Urinary bladder (tissue), 4 donors: ENCODE results near the gene DCDC2C. TPM values are rescaled to one million over a fixed set of nuclear protein-coding genes. Genes with fewer than 3 reads are reported as not detected.
A peak's percentile ranks its signal among the peaks of the same experiment; 100 is the strongest.

ENCODE experiments used
- DNase-seq: peaks from one replicate; pipeline ENCODE4 v3.0.0-alpha.2; 2015; ENCODE audit errors: extremely low spot score
- H3K27ac ChIP-seq: one replicate; pipeline ENCODE4 v1.5.1; 2013; ENCODE audit warnings: low read depth, mild to moderate bottlenecking, moderate library complexity
- H3K36me3 ChIP-seq: one replicate; pipeline ENCODE4 v1.6.1; 2013; ENCODE audit warnings: mild to moderate bottlenecking, moderate library complexity; ENCODE audit not compliant: insufficient read depth
- H3K4me1 ChIP-seq: one replicate; pipeline ENCODE4 v1.6.1; 2013; ENCODE audit warnings: mild to moderate bottlenecking, moderate library complexity; ENCODE audit not compliant: insufficient read depth
- H3K4me3 ChIP-seq: one replicate; pipeline ENCODE4 v1.5.1; 2013; ENCODE audit warnings: low read depth, low read length
- WGBS: extraction: QIAGEN DNeasy Blood & Tissue Kit; methylation state at CpG from one replicate; pipeline ENCODE4 v1.1.7; 2013; 5-methylcytosine and 5-hydroxymethylcytosine counted together
- polyA plus RNA-seq: library from polyadenylated mRNA; stranded (reverse); fragments of 200-250 nt; gene quantifications from one replicate; pipeline ENCODE4 v1.2.3, GENCODE V29; 2013
- total RNA-seq: library from RNA; depleted of rRNA; stranded (reverse); fragments of >200 nt; gene quantifications from one replicate; pipeline ENCODE4 v1.2.3, GENCODE V29; 2014
- donor health status: healthy with polysubstance abuse.
- donor health status: healthy.

Gene DCDC2C
- total and polyA plus RNA-seq, 2 donors: 0.09 to 0.48 TPM

- Histone ChIP-seq H3K4me1 (no peaks in the 10 kb centered on the region), H3K27ac (no peak overlapping the region), H3K4me3 (no peak overlapping the region), H3K36me3 (no peaks in the 10 kb centered on the region)
- WGBS: 67% methylated on average over 3 of the region's 3 CpGs
- no peak for DNase-seq
These were observed 66.4 kb downstream of the DCDC2C start for GRCh38 chr2:3769766-3770165.

- H3K36me3 ChIP-seq: no peaks in the 10 kb centered on the region
- H3K4me1 ChIP-seq: no peaks in the 10 kb centered on the region
- DNase-seq: no peak
- no peak overlapping the region for H3K27ac ChIP-seq
- no peak overlapping the region for H3K4me3 ChIP-seq
- 88% methylated on average over 19 of the region's 19 CpGs for WGBS
These were observed 67.5 kb downstream of the DCDC2C start for GRCh38 chr2:3770724-3771415.

- Histone ChIP-seq H3K4me1 (no peaks in the 10 kb centered on the region), H3K36me3 (no peaks in the 10 kb centered on the region), H3K4me3 (no peak overlapping the region), H3K27ac (no peak overlapping the region)
- WGBS: 92% methylated on average over 13 of the region's 13 CpGs
- no peak for DNase-seq
These were observed 68.2 kb downstream of the DCDC2C start for GRCh38 chr2:3771576-3771975.

GRCh38 chr2:3774336-3774735 is 71.0 kb downstream of the DCDC2C start:
- Histone ChIP-seq H3K27ac (no peak overlapping the region), H3K4me1 (no peaks in the 10 kb centered on the region), H3K4me3 (no peak overlapping the region), H3K36me3 (no peaks in the 10 kb centered on the region)
- DNase-seq: no peak
- 72% methylated on average over 12 of the region's 12 CpGs for WGBS

GRCh38 chr2:3776311-3776710 is 72.9 kb downstream of the DCDC2C start:
- WGBS: 89% methylated on average over 10 of the region's 10 CpGs
- Histone ChIP-seq H3K36me3 (no peaks in the 10 kb centered on the region), H3K4me1 (no peaks in the 10 kb centered on the region), H3K27ac (no peak overlapping the region), H3K4me3 (no peak overlapping the region)
- no peak for DNase-seq

- DNase-seq: no peak
- Histone ChIP-seq H3K36me3 (no peaks in the 10 kb centered on the region), H3K4me1 (no peaks in the 10 kb centered on the region), H3K4me3 (no peak overlapping the region), H3K27ac (no peak overlapping the region)
- 67% methylated on average over 11 of the region's 11 CpGs for WGBS
These were observed 74.6 kb downstream of the DCDC2C start for GRCh38 chr2:3777966-3778365.

- H3K36me3 ChIP-seq: no peaks in the 10 kb centered on the region
- DNase-seq: no peak
- no peak overlapping the region for H3K27ac ChIP-seq
- no peaks in the 10 kb centered on the region for H3K4me1 ChIP-seq
- WGBS: 75% methylated on average over 24 of the region's 24 CpGs
- no peak overlapping the region for H3K4me3 ChIP-seq
These were observed 75.6 kb downstream of the DCDC2C start for GRCh38 chr2:3778851-3779495.

- no peaks in the 10 kb centered on the region for H3K36me3 ChIP-seq
- 27% methylated on average over 10 of the region's 10 CpGs for WGBS
- no peak overlapping the region for H3K27ac ChIP-seq
- no peak for DNase-seq
- H3K4me3 ChIP-seq: no peak overlapping the region
- H3K4me1 ChIP-seq: no peaks in the 10 kb centered on the region
These were observed 76.2 kb downstream of the DCDC2C start for GRCh38 chr2:3779496-3780049.

GRCh38 chr2:3780477-3781402 is 77.4 kb downstream of the DCDC2C start:
- Histone ChIP-seq H3K4me1 (no peaks in the 10 kb centered on the region), H3K27ac (no peak overlapping the region), H3K36me3 (no peaks in the 10 kb centered on the region), H3K4me3 (no peak overlapping the region)
- peak; percentile 42 for DNase-seq
- 35% methylated on average over 23 of the region's 23 CpGs for WGBS

GRCh38 chr2:3784731-3785130 is 81.4 kb downstream of the DCDC2C start:
- DNase-seq: no peak
- Histone ChIP-seq H3K4me3 (no peak overlapping the region), H3K27ac (no peak overlapping the region), H3K4me1 (no peaks in the 10 kb centered on the region), H3K36me3 (no peaks in the 10 kb centered on the region)
- 50% methylated on average over 4 of the region's 4 CpGs for WGBS

GRCh38 chr2:3785220-3785889 is 82.0 kb downstream of the DCDC2C start:
- Histone ChIP-seq H3K4me1 (no peaks in the 10 kb centered on the region), H3K27ac (no peak overlapping the region), H3K4me3 (no peak overlapping the region), H3K36me3 (no peaks in the 10 kb centered on the region)
- WGBS: 52% methylated on average over 15 of the region's 15 CpGs
- DNase-seq: no peak

GRCh38 chr2:3785890-3786273 is 82.5 kb downstream of the DCDC2C start:
- H3K27ac ChIP-seq: no peak overlapping the region
- H3K4me3 ChIP-seq: no peak overlapping the region
- H3K36me3 ChIP-seq: no peaks in the 10 kb centered on the region
- DNase-seq: no peak
- 86% methylated on average over 10 of the region's 10 CpGs for WGBS
- no peaks in the 10 kb centered on the region for H3K4me1 ChIP-seq

GRCh38 chr2:3787768-3788167 is 84.4 kb downstream of the DCDC2C start:
- DNase-seq: no peak
- no peaks in the 10 kb centered on the region for H3K36me3 ChIP-seq
- no peak overlapping the region for H3K27ac ChIP-seq
- no peak overlapping the region for H3K4me3 ChIP-seq
- H3K4me1 ChIP-seq: no peaks in the 10 kb centered on the region
